ENCODE data around the gene HLX. TPM values are rescaled to one million over a fixed set of nuclear protein-coding genes. Genes with fewer than 3 reads are reported as not detected.

The HLX gene
- total RNA-seq, 1 experiment from 2014 or later, result not detected

- no peaks in the 10 kb centered on the region for H3K36me3 ChIP-seq (ENCODE audit: insufficient read depth, low read length, poor library complexity, severe bottlenecking)
- no peak for DNase-seq (ENCODE audit: low spot score)
- no TSS peak for BruUV-seq (replicated peaks)
- TF ChIP-seq CTCF (conservative IDR thresholded peaks at IDR 0.05; ENCODE audit: low read depth, low read length) (no peak), EZH2 (IDR thresholded peaks at IDR 0.05; ENCODE audit: borderline replicate concordance, low read depth, low read length, poor library complexity, severe bottlenecking) (no peak)
- no peak overlapping the region for H3K4me3 ChIP-seq (ENCODE audit: low read depth, low read length, poor library complexity, severe bottlenecking)
- ChIA-PET POLR2A (ENCODE audit: low non-redundant PET) (no interaction called here), CTCF (no interaction called here)
- H3K4me1 ChIP-seq (ENCODE audit: insufficient read depth, low read length, poor library complexity, severe bottlenecking), result no peaks in the 10 kb centered on the region
- intact Hi-C loops (cut with micrococcal nuclease; ENCODE audit: unreplicated experiment), result no loop called here
- H3K27me3 ChIP-seq (replicated peaks; ENCODE audit: insufficient read depth, low read depth, low read length, poor library complexity), result no peaks in the 10 kb centered on the region
- no peaks in the 10 kb centered on the region for H3K9me3 ChIP-seq (ENCODE audit: low read depth, low read length, poor library complexity, severe bottlenecking)
- no peak overlapping the region for H3K27ac ChIP-seq (ENCODE audit: low read depth, low read length, poor library complexity, severe bottlenecking)
Measured at GRCh38 chr1:220910021-220910420, 30.8 kb downstream of the HLX start.

GRCh38 chr1:220914283-220915116, 35.3 kb downstream of the HLX start:
- TF ChIP-seq CTCF (conservative IDR thresholded peaks at IDR 0.05; ENCODE audit: low read depth, low read length), result no peak
- TF ChIP-seq EZH2 (IDR thresholded peaks at IDR 0.05; ENCODE audit: borderline replicate concordance, low read depth, low read length, poor library complexity, severe bottlenecking), result no peak
- Histone ChIP-seq H3K4me1 (ENCODE audit: insufficient read depth, low read length, poor library complexity, severe bottlenecking) (no peaks in the 10 kb centered on the region), H3K9me3 (ENCODE audit: low read depth, low read length, poor library complexity, severe bottlenecking) (no peaks in the 10 kb centered on the region), H3K27ac (ENCODE audit: low read depth, low read length, poor library complexity, severe bottlenecking) (no peak overlapping the region), H3K4me3 (ENCODE audit: low read depth, low read length, poor library complexity, severe bottlenecking) (no peak overlapping the region), H3K36me3 (ENCODE audit: insufficient read depth, low read length, poor library complexity, severe bottlenecking) (no peaks in the 10 kb centered on the region), H3K27me3 (replicated peaks; ENCODE audit: insufficient read depth, low read depth, low read length, poor library complexity) (no peaks in the 10 kb centered on the region)
- no peak for DNase-seq (ENCODE audit: low spot score)
- ChIA-PET CTCF (no interaction called here), POLR2A (ENCODE audit: low non-redundant PET) (no interaction called here)
- intact Hi-C loops (cut with micrococcal nuclease; ENCODE audit: unreplicated experiment), result no loop called here
- BruUV-seq (replicated peaks), result no TSS peak

DNA sequence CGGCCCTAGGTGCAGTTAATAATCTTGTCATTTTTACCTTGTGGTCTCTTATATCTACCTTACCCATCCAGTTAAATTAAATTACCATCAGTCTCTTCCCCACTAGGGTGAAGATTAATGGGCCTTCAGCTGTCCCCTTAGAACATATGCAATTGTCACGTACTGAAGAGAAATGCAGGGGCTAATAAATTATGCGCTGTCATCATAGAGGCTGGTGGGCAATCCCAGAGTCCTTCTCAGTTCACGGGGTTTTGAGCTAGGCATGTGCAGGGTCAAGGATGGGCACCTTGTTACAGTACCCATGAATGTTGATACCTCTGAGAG, 35.8 kb downstream of the HLX start:
- H3K27me3 ChIP-seq (replicated peaks; ENCODE audit: insufficient read depth, low read depth, low read length, poor library complexity), result peaks cover 4% of the 10 kb centered on the region
- H3K9me3 ChIP-seq (ENCODE audit: low read depth, low read length, poor library complexity, severe bottlenecking), result no peaks in the 10 kb centered on the region
- no peaks in the 10 kb centered on the region for H3K4me1 ChIP-seq (ENCODE audit: insufficient read depth, low read length, poor library complexity, severe bottlenecking)
- ChIA-PET POLR2A (ENCODE audit: low non-redundant PET) (no interaction called here), CTCF (no interaction called here)
- DNase-seq (ENCODE audit: low spot score), result no peak
- H3K4me3 ChIP-seq (ENCODE audit: low read depth, low read length, poor library complexity, severe bottlenecking), result no peak overlapping the region
- intact Hi-C loops (cut with micrococcal nuclease; ENCODE audit: unreplicated experiment), result no loop called here
- no peak overlapping the region for H3K27ac ChIP-seq (ENCODE audit: low read depth, low read length, poor library complexity, severe bottlenecking)
- BruUV-seq (replicated peaks), result no TSS peak
- TF ChIP-seq EZH2 (IDR thresholded peaks at IDR 0.05; ENCODE audit: borderline replicate concordance, low read depth, low read length, poor library complexity, severe bottlenecking), result no peak
- TF ChIP-seq CTCF (conservative IDR thresholded peaks at IDR 0.05; ENCODE audit: low read depth, low read length), result no peak
- no peaks in the 10 kb centered on the region for H3K36me3 ChIP-seq (ENCODE audit: insufficient read depth, low read length, poor library complexity, severe bottlenecking)
